OCI-M2 (cell line): ENCODE data around the gene TRAPPC11.
A peak's percentile ranks its signal among the peaks of the same experiment; 100 is the strongest.
"Not testable (repeated sequence)": the region's sequence is repeated elsewhere in the genome, so short reads cannot be mapped to it uniquely, and the experiment has no call there.

Experiments used
- DNase-seq: peaks from one replicate; lab custom pipeline; 2025; ENCODE audit not compliant: unreplicated experiment; lab: John Stamatoyannopoulos, UW

The TRAPPC11 gene

GRCh38 chr4:183659029-183659871 is at the start of gene TRAPPC11, which contains the start of gene RWDD4:
Gene TRAPPC11 (plus strand): TSS chr4:183659293. CDS start chr4:183663868, 4,575 bp downstream.
Gene RWDD4 (minus strand): TSS chr4:183659185. CDS start chr4:183658952, 233 bp downstream.
- peak; percentile 54 for DNase-seq

- no peak for DNase-seq
Observed at GRCh38 chr4:183610033-183610432, 49.1 kb upstream of the TRAPPC11 start.

- no peak for DNase-seq
Observed at GRCh38 chr4:183610613-183611012, 48.5 kb upstream of the TRAPPC11 start.

- no peak for DNase-seq
Observed at GRCh38 chr4:183611210-183611830, 47.8 kb upstream of the TRAPPC11 start.

DNA sequence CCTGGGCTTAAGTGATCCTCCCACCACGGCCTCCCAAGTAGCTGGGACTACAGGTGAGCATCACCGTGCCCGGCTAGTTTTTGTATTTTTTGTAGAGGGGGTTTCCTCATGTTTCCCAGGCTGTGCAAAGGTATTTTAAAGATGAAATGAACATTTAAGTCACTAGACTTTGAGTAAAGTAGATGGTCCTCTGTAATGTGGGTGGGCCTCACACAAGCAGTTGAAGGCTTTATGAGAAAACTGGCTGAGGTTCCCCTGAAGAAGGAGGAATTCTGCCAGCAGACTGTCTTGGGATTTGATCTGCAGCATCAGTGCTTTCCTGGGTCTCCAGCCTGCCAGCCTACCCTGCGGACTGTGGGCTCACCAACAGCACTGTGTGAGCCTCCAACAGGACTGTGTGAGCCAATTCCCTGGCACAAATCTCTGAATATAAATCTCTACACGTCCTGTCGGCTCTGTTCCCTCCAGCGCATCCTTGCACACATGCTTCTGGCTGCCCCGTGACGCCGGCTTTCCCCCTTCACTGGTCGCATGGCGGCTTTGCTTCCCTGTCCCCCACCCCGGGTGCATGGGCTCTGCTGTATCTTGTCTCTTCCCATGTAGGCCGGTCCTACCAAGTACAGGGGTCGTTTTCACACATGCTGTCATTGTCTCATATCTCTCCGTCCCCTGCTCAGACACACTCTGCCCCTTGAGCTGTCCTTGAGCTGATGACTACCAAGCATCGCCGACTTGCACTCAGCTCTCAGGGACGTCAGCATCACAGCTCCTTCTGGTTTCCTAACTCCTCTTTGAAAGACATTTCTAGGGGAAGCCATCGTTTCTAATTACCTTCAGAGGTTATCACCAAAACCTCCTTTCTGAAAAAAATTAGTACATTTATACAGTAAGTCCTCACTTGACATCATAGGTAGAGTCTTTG is 46.5 kb upstream of the TRAPPC11 start:
- no peak for DNase-seq

GRCh38 chr4:183617075-183617474 is 42.0 kb upstream of the TRAPPC11 start:
- DNase-seq = no peak

GRCh38 chr4:183618681-183619080 is 40.4 kb upstream of the TRAPPC11 start:
- no peak for DNase-seq

DNA sequence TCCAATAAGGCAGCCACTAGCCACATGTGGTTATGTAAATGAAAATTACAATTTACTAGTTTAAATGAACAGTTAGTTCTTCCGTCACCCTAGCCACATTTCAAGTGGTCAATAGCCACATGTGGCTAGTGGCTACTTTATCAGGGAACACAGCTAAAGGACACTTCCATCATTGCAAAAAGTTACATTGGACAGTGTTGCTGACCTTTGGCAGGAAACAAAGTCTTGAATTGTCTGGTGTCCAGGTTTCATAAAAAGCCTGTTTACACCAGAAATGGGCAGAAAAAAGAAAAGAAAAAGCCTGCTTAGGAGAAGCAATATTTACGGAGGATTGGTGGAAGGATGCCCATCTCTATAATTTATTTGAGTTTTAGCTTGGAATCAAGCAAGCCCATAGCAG is 38.7 kb upstream of the TRAPPC11 start:
- DNase-seq = no peak

DNA sequence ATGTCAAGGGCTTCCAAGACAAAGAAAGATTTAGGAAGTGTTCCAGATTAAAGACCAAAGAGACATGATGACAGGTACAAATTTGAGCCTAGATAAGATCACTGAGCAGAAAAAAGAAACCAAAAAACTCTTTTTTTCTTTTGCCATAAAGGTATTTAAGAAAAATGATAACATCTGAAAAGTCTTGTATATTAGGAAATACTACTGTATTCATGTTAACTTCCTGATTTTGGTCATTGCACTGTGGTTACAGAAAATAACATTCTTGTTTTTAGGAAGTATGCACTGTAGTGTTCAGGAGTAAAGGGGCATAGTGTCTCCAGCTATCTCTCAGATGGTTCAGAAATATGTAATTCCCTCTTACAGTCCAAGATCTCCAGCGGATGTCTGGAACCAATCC is 37.2 kb upstream of the TRAPPC11 start:
- DNase-seq = no peak

DNA sequence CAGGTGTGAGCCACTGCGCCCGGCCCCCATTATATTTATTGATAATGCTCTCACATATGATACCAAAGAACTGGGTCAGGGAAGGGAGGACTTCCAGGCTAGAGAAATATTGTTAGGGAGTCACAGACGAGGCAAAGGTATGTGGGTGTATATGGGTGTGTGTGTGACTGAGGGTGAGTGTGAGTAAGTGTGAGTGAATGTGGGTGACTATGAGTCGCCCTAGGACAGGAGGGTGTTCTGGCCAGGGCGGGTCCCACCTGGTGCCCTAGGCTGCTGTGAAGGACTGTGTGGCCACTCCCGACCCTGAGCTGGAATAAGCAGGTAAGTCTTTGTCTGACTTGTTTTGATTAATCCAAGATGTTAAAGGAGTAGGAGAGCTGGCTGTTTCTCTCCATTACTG is 34.5 kb upstream of the TRAPPC11 start:
- no peak for DNase-seq

DNA sequence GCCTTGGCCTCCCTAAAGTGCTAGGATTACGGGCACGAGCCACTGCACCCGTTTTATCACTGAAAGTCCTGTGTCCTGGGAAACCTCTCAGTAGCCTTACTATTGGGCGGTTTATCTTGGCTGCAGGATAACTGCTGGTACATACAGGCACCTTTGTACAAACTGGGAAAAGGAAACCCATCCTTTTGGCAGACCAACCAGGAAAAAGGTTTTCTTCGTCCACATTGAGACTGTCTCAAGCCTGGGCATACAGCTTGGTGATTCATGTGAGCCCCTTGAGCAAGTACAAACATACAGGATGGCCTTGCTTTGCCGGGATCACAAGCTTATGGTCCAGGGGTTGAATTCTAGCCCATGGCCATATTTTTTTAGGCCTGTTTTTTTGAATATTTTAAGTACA is 32.9 kb upstream of the TRAPPC11 start:
- DNase-seq = no peak

- DNase-seq = not testable (repeated sequence)
Observed at GRCh38 chr4:183627286-183627685, 31.8 kb upstream of the TRAPPC11 start.

- DNase-seq = no peak
Observed at GRCh38 chr4:183627979-183628588, 31.0 kb upstream of the TRAPPC11 start.

GRCh38 chr4:183631577-183632198 is 27.4 kb upstream of the TRAPPC11 start:
- DNase-seq = no peak

- no peak for DNase-seq
Observed at GRCh38 chr4:183632689-183633088, 26.4 kb upstream of the TRAPPC11 start.

DNA sequence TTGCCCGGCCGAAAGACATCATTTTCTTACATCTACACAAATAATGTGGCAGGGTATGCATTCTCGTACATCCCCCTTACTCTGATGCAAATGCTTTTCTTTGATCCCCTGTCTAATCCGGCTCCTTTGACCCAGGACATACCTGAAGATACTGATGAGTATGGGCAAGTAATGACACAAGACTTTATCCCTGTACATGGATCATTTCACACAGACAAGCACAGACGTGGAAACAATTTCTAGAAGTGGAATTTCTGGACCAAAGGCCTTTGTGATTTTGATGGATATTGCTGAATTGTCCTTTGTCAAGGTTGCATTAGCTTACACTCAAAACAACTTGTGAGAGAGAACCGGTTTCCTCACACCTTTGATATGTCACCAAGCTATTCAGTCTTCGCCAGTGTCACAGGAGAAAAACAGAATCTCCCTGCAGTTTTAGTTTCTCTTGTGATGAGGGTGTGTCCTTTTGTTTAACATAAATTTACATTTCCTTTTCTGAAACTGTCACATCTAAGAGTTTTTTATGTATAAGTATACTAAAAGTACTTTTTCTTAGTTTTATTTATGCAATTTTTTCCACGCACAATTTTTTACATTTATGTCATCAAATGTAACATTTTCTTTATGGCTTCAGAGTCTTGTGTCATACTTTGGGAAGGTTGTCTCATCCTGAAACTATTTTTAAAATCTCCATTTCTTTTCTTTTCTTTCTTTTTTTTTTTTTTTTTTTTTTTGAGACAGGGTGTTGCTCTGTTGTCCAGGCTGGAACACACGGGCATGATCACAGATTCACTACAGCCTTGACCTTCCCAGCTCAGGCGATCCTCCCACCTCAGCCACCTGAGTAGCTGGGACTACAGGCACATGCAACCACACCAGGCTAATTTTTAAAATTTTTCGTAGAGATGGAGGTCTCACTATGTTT is 25.4 kb upstream of the TRAPPC11 start:
- no peak for DNase-seq

DNA sequence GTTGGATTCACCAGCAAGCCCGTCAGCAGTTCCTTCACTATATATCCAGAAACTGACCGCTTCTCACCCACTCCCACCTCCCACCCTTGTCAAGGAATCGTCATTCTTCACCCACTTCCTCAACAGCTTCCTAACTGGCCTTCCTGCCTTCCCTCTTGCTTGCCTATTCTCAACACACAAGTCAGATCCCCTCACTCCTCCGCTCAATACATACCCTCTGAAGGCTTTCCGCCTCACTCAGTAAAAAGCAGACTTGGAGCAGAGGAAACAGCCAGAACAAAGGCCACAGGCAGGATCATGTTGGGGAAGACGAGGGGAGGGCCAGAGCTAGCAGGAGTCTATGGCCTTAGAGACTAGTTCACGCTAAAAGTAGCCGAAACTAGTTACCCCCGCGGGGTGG is 23.8 kb upstream of the TRAPPC11 start:
- DNase-seq = no peak

DNA sequence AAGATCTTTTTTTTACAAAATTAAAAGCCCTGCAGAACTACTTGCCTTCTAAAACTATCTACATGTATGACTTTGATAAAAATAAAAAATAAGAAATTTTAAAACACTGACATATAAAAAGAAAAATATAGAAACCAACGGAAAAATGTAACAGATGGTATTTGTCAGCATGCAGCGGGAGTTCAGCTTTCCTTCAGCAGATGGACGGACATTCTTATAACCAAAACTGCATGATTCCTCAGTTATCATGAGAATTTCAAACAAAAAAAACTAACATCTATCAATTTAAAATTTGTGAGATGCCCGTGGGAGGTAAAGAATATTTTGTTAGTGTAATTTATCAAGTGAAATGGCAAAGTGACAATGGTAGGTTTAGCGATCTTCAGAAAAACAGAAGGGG is 23.4 kb upstream of the TRAPPC11 start:
- DNase-seq = no peak

DNA sequence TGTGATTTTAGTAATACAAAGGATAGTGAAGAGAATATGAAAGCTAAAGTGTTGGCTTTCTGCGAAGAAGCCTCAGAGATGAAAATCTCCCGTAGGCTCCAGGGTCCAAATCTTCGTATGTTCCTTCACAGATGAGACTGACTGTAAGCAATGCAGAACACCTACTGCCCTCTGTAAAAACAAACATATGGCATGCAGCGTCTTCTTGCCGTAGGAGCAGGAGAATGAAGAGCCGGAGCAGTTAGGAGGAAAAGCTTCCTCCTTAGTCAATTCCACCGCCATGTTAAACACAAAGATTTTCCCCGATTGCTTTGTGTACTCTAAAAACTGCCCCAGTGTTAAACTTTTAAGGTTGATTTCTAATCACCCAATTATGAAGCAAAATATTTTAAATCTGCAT is 22.6 kb upstream of the TRAPPC11 start:
- no peak for DNase-seq
